IMR-90 (cell line): Measurements from ENCODE around the gene TRPM8. TPM values are rescaled to one million over a fixed set of nuclear protein-coding genes. Genes with fewer than 3 reads are reported as not detected.

Experiments used
- ATAC-seq: fragments of 200-7000 bp; cut with Tn5 transposase; 2 replicates; pipeline ENCODE4 v1.9.1; 2020; ENCODE audit warnings: low read depth, mild to moderate bottlenecking, moderate library complexity
- BruUV-seq: library from RNA; stranded (reverse); fragments of 400-500 nt; replicated peaks from 2 replicates; lab custom pipeline; 2021; lab: Mats Ljungman, UMichigan
- CTCF ChIA-PET: fragments of 300-600 bp; formaldehyde crosslinking; extraction: SDS; loops from one replicate; lab custom pipeline; 2021; ENCODE audit warnings: antibody characterized with exemption; lab: Yijun Ruan, JAX
- POLR2A ChIA-PET: fragments of 300-600 bp; sonication (Branson Sonifier 250); formaldehyde crosslinking; loops from one replicate; lab custom pipeline; 2022; ENCODE audit warnings: antibody characterized with exemption; ENCODE audit not compliant: unreplicated experiment; lab: Charles Lee
- DNase-seq: peaks from one replicate; pipeline ENCODE4 v3.0.0; 2013
- H2AFZ ChIP-seq: replicated peaks from 2 replicates; pipeline ENCODE3; 2013; ENCODE audit warnings: low read length, mild to moderate bottlenecking; ENCODE audit not compliant: poor library complexity
- H2AK5ac ChIP-seq: 2 replicates; pipeline ENCODE4 v1.6.1; 2013; ENCODE audit warnings: low read depth, low read length, inconsistent platforms
- H2AK9ac ChIP-seq: replicated peaks from 2 replicates; pipeline ENCODE3; 2013; ENCODE audit warnings: mild to moderate bottlenecking, low read depth, low read length, moderate library complexity; ENCODE audit not compliant: poor library complexity
- H2BK120ac ChIP-seq: 2 replicates; pipeline ENCODE4 v1.6.1; 2013; ENCODE audit warnings: low read depth, low read length, inconsistent platforms
- H2BK15ac ChIP-seq: 3 replicates; pipeline ENCODE4 v1.6.1; 2013; ENCODE audit warnings: low read depth, low read length, inconsistent platforms
- H2BK20ac ChIP-seq: 2 replicates; pipeline ENCODE4 v1.6.1; 2013; ENCODE audit warnings: low read depth, mild to moderate bottlenecking, inconsistent platforms, low read length, moderate library complexity
- H2BK5ac ChIP-seq: 2 replicates; pipeline ENCODE4 v1.6.1; 2013; ENCODE audit warnings: mild to moderate bottlenecking, low read depth, low read length, inconsistent platforms; ENCODE audit not compliant: poor library complexity, severe bottlenecking
- H3K14ac ChIP-seq: replicated peaks from 2 replicates; pipeline ENCODE4 v1.6.1; 2013; ENCODE audit warnings: low read depth, low read length, inconsistent platforms
- H3K18ac ChIP-seq: 2 replicates; pipeline ENCODE4 v1.6.1; 2013; ENCODE audit warnings: low read depth, low read length, control low read depth
- H3K23ac ChIP-seq: 2 replicates; pipeline ENCODE4 v1.6.1; 2013; ENCODE audit warnings: low read depth, low read length, inconsistent platforms
- H3K27ac ChIP-seq: 2 replicates; pipeline ENCODE4 v1.5.1; 2013; ENCODE audit warnings: mild to moderate bottlenecking, control low read depth, low read length; ENCODE audit not compliant: insufficient read depth
- H3K27me3 ChIP-seq: 2 replicates; pipeline ENCODE4 v1.6.1; 2013; ENCODE audit warnings: low read length; ENCODE audit not compliant: control insufficient read depth, insufficient read depth
- H3K36me3 ChIP-seq: 2 replicates; pipeline ENCODE4 v1.6.1; 2013; ENCODE audit warnings: low read length, mixed read lengths; ENCODE audit not compliant: control insufficient read depth, insufficient read depth
- H3K4ac ChIP-seq: 2 replicates; pipeline ENCODE4 v1.6.1; 2013; ENCODE audit warnings: low read depth, low read length, inconsistent platforms
- H3K4me1 ChIP-seq: 2 replicates; pipeline ENCODE4 v1.6.1; 2013; ENCODE audit warnings: low read length, mixed read lengths; ENCODE audit not compliant: control insufficient read depth, insufficient read depth
- H3K4me2 ChIP-seq: 2 replicates; pipeline ENCODE4 v1.6.1; 2013; ENCODE audit warnings: low read depth, mild to moderate bottlenecking, control low read depth, low read length, moderate library complexity
- H3K4me3 ChIP-seq: 2 replicates; pipeline ENCODE4 v1.5.1; 2013; ENCODE audit warnings: low read depth, mild to moderate bottlenecking, control low read depth, low read length, moderate library complexity; ENCODE audit not compliant: insufficient read depth
- H3K56ac ChIP-seq: 2 replicates; pipeline ENCODE4 v1.6.1; 2013; ENCODE audit warnings: low read length, inconsistent platforms; ENCODE audit not compliant: insufficient read depth; ENCODE audit errors: extremely low read depth
- H3K79me1 ChIP-seq, 2 experiments: 2 replicates each; pipeline ENCODE4 v1.6.1; 2013; ENCODE audit warnings: low read length in 2 of 2, inconsistent platforms in 1 of 2, low read depth in 1 of 2
- H3K9ac ChIP-seq: 2 replicates; pipeline ENCODE4 v1.6.1; 2013; ENCODE audit warnings: low read depth, low read length, control low read depth
- H3K9me1 ChIP-seq: 2 replicates; pipeline ENCODE4 v1.6.1; 2013; ENCODE audit warnings: low read length, inconsistent platforms; ENCODE audit not compliant: insufficient read depth
- H3K9me3 ChIP-seq: 2 replicates; pipeline ENCODE4 v1.6.1; 2013; ENCODE audit warnings: low read length; ENCODE audit not compliant: control insufficient read depth, insufficient read depth
- H4K20me1 ChIP-seq: 2 replicates; pipeline ENCODE4 v1.6.1; 2013; ENCODE audit warnings: low read length, inconsistent platforms; ENCODE audit not compliant: insufficient read depth
- H4K5ac ChIP-seq: 2 replicates; pipeline ENCODE4 v1.6.1; 2013; ENCODE audit warnings: mild to moderate bottlenecking, low read depth, low read length, control low read depth
- H4K8ac ChIP-seq, 2 experiments: 2 replicates each; pipeline ENCODE4 v1.6.1; 2013; ENCODE audit warnings: low read depth in 2 of 2, low read length in 2 of 2, control low read depth in 1 of 2, inconsistent platforms in 1 of 2
- H4K91ac ChIP-seq: 2 replicates; pipeline ENCODE4 v1.6.1; 2013; ENCODE audit warnings: low read depth, low read length, inconsistent platforms; ENCODE audit not compliant: insufficient read depth
- BHLHE40 ChIP-seq: fragments of 150-350 bp; IDR thresholded peaks from 2 replicates; pipeline ENCODE4 v1.6.1; 2016; ENCODE audit warnings: mild to moderate bottlenecking, low read depth, low read length
- CEBPB ChIP-seq: IDR thresholded peaks from 2 replicates; pipeline ENCODE4 v1.6.1; 2012; ENCODE audit warnings: low read depth, low read length, improper control_type of control experiment
- CHD1 ChIP-seq: IDR thresholded peaks from 2 replicates; pipeline ENCODE4 v1.6.1; 2012; ENCODE audit warnings: low read depth, low read length, improper control_type of control experiment
- CTCF ChIP-seq: conservative IDR thresholded peaks from 2 replicates; pipeline ENCODE4 v1.5.1; 2012; ENCODE audit warnings: mild to moderate bottlenecking, low read depth, low read length, improper control_type of control experiment
- ELK1 ChIP-seq: fragments of 150-350 bp; IDR thresholded peaks from 2 replicates; pipeline ENCODE4 v1.6.1; 2016; ENCODE audit warnings: low read depth, mild to moderate bottlenecking, low read length, moderate library complexity, borderline replicate concordance
- FOS ChIP-seq: fragments of 150-350 bp; IDR thresholded peaks from 2 replicates; pipeline ENCODE4 v1.6.1; 2016; ENCODE audit warnings: low read depth, low read length
- MAFK ChIP-seq: IDR thresholded peaks from 2 replicates; pipeline ENCODE4 v1.6.1; 2012; ENCODE audit warnings: low read depth, low read length, improper control_type of control experiment
- MAZ ChIP-seq: IDR thresholded peaks from 2 replicates; pipeline ENCODE4 v1.6.1; 2012; ENCODE audit warnings: low read depth, mild to moderate bottlenecking, low read length, improper control_type of control experiment, moderate library complexity, borderline replicate concordance
- MXI1 ChIP-seq: IDR thresholded peaks from 2 replicates; pipeline ENCODE4 v1.6.1; 2012; ENCODE audit warnings: low read depth, mild to moderate bottlenecking, low read length, moderate library complexity, borderline replicate concordance
- NFE2L2 ChIP-seq: fragments of 150-350 bp; IDR thresholded peaks from 2 replicates; pipeline ENCODE4 v1.6.1; 2016; ENCODE audit warnings: low read depth, mild to moderate bottlenecking, low read length
- POLR2A ChIP-seq: IDR thresholded peaks from 2 replicates; pipeline ENCODE4 v1.6.1; 2012; ENCODE audit warnings: mild to moderate bottlenecking, low read depth, low read length
- RAD21 ChIP-seq: IDR thresholded peaks from 2 replicates; pipeline ENCODE4 v1.6.1; 2012; ENCODE audit warnings: low read length, improper control_type of control experiment
- RCOR1 ChIP-seq: IDR thresholded peaks from 2 replicates; pipeline ENCODE4 v1.6.1; 2012; ENCODE audit warnings: mild to moderate bottlenecking, low read length, improper control_type of control experiment; ENCODE audit not compliant: insufficient replicate concordance
- RFX5 ChIP-seq: IDR thresholded peaks from 2 replicates; pipeline ENCODE4 v1.8.0; 2012; ENCODE audit warnings: low read depth, mild to moderate bottlenecking, low read length, moderate library complexity
- SMC3 ChIP-seq: fragments of 150-350 bp; IDR thresholded peaks from 2 replicates; pipeline ENCODE4 v1.6.1; 2016; ENCODE audit warnings: low read depth, mild to moderate bottlenecking, antibody characterized with exemption, low read length, moderate library complexity
- USF2 ChIP-seq: fragments of 150-350 bp; IDR thresholded peaks from 2 replicates; pipeline ENCODE4 v1.6.1; 2017; ENCODE audit warnings: mild to moderate bottlenecking, antibody characterized with exemption, low read length, low read depth
- WGBS, 2 experiments: methylation state at CpG; one replicate each; pipeline versions ENCODE4 v1.1.5 to v1.1.7; 2013; ENCODE audit warnings: missing lambda C conversion rate in 2 of 2; ENCODE audit not compliant: insufficient read length in 1 of 2; ENCODE audit errors: extremely low coverage in 2 of 2; 5-methylcytosine and 5-hydroxymethylcytosine counted together
- dilution Hi-C: fragments of 300-500 bp; cut with HindIII; formaldehyde crosslinking; loops from one replicate; pipeline ENCODE4 v1.14.3; 2018; ENCODE audit warnings: low sequenced_read_pairs; ENCODE audit not compliant: unreplicated experiment
- in situ Hi-C: fragments of 300-500 bp; cut with MboI; formaldehyde crosslinking; loops from 3 replicates; pipeline ENCODE4 v1.14.3; 2019; ENCODE audit warnings: low sequenced_read_pairs, inconsistent platforms, mixed read lengths
- intact Hi-C: fragments of 100-400 bp; cut with micrococcal nuclease; formaldehyde crosslinking; loops from 2 replicates; pipeline ENCODE4 v1.10.0; 2022
- polyA plus RNA-seq, 3 experiments: library from polyadenylated mRNA; depleted of rRNA; stranded (reverse); fragments of >200 nt; gene quantifications; 2 replicates each; pipeline ENCODE4 v1.2.3, GENCODE V29; 2012; ENCODE audit warnings: low replicate concordance in 1 of 3
- total RNA-seq: library from RNA; depleted of rRNA; stranded (reverse); fragments of >200 nt; gene quantifications from 2 replicates; pipeline ENCODE4 v1.2.3, GENCODE V29; 2012

The TRPM8 gene
- total and polyA plus RNA-seq, 2 of the 4 experiments (the other 2 are of a cell fraction), result not detected

- Histone ChIP-seq H3K36me3 (no peaks in the 10 kb centered on the region), H4K8ac (no peak overlapping the region), H3K4me2 (no peak overlapping the region), H3K27me3 (peaks cover 24% of the 10 kb centered on the region), H3K9me1 (no peaks in the 10 kb centered on the region), H2BK20ac (no peak overlapping the region), H3K4ac (no peak overlapping the region), H3K9ac (no peak overlapping the region), H4K5ac (no peak overlapping the region), H3K56ac (no peak overlapping the region), H3K79me1 (no peaks in the 10 kb centered on the region), H2AK9ac (no peak overlapping the region), H2BK15ac (no peak overlapping the region), H3K27ac (no peak overlapping the region), H3K14ac (no peak overlapping the region), H3K4me1 (no peaks in the 10 kb centered on the region; the same call in 1 of the 2 replicates), H3K23ac (no peak overlapping the region), H2BK120ac (no peak overlapping the region), H2AK5ac (no peak overlapping the region), H3K18ac (no peak overlapping the region), H2AFZ (no peak overlapping the region), H2BK5ac (no peak overlapping the region), H3K9me3 (no peaks in the 10 kb centered on the region; the same call in none of the 2 replicates), H4K20me1 (no peaks in the 10 kb centered on the region), H4K91ac (no peak overlapping the region), H3K4me3 (no peak overlapping the region)
- CTCF ChIA-PET, result no interaction called here
- dilution Hi-C loops (no loop called here), intact Hi-C loops (no loop called here), in situ Hi-C loops (no loop called here)
- WGBS, 2 experiments, result no CpG with 5 or more reads among the region's 4 CpGs
- DNase-seq (no peak), ATAC-seq (no peak)
- TF ChIP-seq POLR2A (no peak), NFE2L2 (no peak), USF2 (no peak), BHLHE40 (no peak), RCOR1 (no peak), CEBPB (no peak), SMC3 (no peak), MAFK (no peak), CHD1 (no peak), RAD21 (no peak), RFX5 (no peak), ELK1 (no peak), FOS (no peak), MAZ (no peak), CTCF (no peak), MXI1 (no peak)
- BruUV-seq, result no TSS peak
- POLR2A ChIA-PET, result no interaction called here
These were observed 25.6 kb downstream of the TRPM8 start for GRCh38 chr2:233942731-233943130.
